Ishikawa (cell line): ENCODE measurements around the gene HEBP1.

Experiments
- CEBPB ChIP-seq: IDR thresholded peaks from 2 replicates; pipeline ENCODE4 v1.6.1; 2012
- CREB1 ChIP-seq: IDR thresholded peaks from 2 replicates; pipeline ENCODE4 v1.6.1; 2012; ENCODE audit warnings: low read depth
- EGR1 ChIP-seq: IDR thresholded peaks from 2 replicates; pipeline ENCODE4 v1.6.1; 2012
- EP300 ChIP-seq: IDR thresholded peaks from 2 replicates; pipeline ENCODE4 v1.6.1; 2012; ENCODE audit warnings: borderline replicate concordance
- FOXM1 ChIP-seq: IDR thresholded peaks from 2 replicates; pipeline ENCODE4 v1.6.1; 2012; ENCODE audit warnings: low read depth, borderline replicate concordance
- MAX ChIP-seq: IDR thresholded peaks from 2 replicates; pipeline ENCODE4 v1.6.1; 2012
- NFIC ChIP-seq: IDR thresholded peaks from 2 replicates; pipeline ENCODE4 v1.6.1; 2012
- RAD21 ChIP-seq: IDR thresholded peaks from 2 replicates; pipeline ENCODE4 v1.6.1; 2012; ENCODE audit warnings: low read depth
- TAF1 ChIP-seq: IDR thresholded peaks from 2 replicates; pipeline ENCODE4 v1.6.1; 2012; ENCODE audit warnings: low read depth, mild to moderate bottlenecking
- TCF12 ChIP-seq: IDR thresholded peaks from 2 replicates; pipeline ENCODE4 v1.6.1; 2012; ENCODE audit warnings: low read depth
- TEAD4 ChIP-seq: IDR thresholded peaks from 2 replicates; pipeline ENCODE4 v1.6.1; 2012
- YY1 ChIP-seq: IDR thresholded peaks from 2 replicates; pipeline ENCODE4 v1.6.1; 2012; ENCODE audit warnings: low read depth
- ZBTB7A ChIP-seq: IDR thresholded peaks from 2 replicates; pipeline ENCODE4 v1.6.1; 2012; ENCODE audit warnings: low read depth
- TF ChIP-seq, protein P1 (sequence below): IDR thresholded peaks from 2 replicates; pipeline ENCODE4 v1.6.1; 2012
- TF ChIP-seq, protein P2 (sequence below): IDR thresholded peaks from 2 replicates; pipeline ENCODE4 v1.6.1; 2012; ENCODE audit warnings: low read depth, mild to moderate bottlenecking

HEBP1 gene

GRCh38 chr12:13027508-13027907 lies 27.4 kb upstream of the HEBP1 start:
- TF ChIP-seq CEBPB (no peak), MAX (no peak), YY1 (no peak), NFIC (no peak), FOXM1 (no peak), TAF1 (no peak), TCF12 (no peak), EP300 (no peak), TEAD4 (no peak), EGR1 (no peak), ZBTB7A (no peak), CREB1 (no peak), RAD21 (no peak)
- TF ChIP-seq, protein P1, sequence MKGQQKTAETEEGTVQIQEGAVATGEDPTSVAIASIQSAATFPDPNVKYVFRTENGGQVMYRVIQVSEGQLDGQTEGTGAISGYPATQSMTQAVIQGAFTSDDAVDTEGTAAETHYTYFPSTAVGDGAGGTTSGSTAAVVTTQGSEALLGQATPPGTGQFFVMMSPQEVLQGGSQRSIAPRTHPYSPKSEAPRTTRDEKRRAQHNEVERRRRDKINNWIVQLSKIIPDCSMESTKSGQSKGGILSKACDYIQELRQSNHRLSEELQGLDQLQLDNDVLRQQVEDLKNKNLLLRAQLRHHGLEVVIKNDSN: no peak
- TF ChIP-seq, protein P2, sequence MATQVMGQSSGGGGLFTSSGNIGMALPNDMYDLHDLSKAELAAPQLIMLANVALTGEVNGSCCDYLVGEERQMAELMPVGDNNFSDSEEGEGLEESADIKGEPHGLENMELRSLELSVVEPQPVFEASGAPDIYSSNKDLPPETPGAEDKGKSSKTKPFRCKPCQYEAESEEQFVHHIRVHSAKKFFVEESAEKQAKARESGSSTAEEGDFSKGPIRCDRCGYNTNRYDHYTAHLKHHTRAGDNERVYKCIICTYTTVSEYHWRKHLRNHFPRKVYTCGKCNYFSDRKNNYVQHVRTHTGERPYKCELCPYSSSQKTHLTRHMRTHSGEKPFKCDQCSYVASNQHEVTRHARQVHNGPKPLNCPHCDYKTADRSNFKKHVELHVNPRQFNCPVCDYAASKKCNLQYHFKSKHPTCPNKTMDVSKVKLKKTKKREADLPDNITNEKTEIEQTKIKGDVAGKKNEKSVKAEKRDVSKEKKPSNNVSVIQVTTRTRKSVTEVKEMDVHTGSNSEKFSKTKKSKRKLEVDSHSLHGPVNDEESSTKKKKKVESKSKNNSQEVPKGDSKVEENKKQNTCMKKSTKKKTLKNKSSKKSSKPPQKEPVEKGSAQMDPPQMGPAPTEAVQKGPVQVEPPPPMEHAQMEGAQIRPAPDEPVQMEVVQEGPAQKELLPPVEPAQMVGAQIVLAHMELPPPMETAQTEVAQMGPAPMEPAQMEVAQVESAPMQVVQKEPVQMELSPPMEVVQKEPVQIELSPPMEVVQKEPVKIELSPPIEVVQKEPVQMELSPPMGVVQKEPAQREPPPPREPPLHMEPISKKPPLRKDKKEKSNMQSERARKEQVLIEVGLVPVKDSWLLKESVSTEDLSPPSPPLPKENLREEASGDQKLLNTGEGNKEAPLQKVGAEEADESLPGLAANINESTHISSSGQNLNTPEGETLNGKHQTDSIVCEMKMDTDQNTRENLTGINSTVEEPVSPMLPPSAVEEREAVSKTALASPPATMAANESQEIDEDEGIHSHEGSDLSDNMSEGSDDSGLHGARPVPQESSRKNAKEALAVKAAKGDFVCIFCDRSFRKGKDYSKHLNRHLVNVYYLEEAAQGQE: no peak

DNA sequence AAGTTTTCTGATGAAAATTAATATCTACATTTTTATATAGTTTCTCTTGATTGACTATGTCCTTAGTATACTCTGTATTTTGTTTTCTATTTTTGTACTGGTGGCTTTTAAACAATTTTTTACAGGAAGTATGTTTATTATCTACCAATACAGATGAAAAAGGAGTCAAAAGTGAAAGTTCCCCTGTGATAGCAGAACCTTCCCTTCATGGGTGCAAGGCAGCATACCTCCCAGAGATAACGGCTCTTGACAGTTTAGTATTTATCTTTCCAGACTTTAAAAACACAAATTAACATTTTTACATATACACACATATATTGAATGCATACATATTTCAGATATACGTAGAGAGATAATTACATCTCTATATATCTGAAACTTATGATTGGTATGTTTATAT lies 27.0 kb upstream of the HEBP1 start:
- no peak for TF ChIP-seq NFIC
- TF ChIP-seq TEAD4: no peak
- no peak for TF ChIP-seq YY1

- no peak for TF ChIP-seq RAD21
- no peak for TF ChIP-seq EP300
- TF ChIP-seq, protein P2: no peak
- TF ChIP-seq EGR1: no peak
- no peak for TF ChIP-seq CREB1
- no peak for TF ChIP-seq CEBPB
- TF ChIP-seq, protein P1: no peak
- no peak for TF ChIP-seq ZBTB7A
- TF ChIP-seq MAX: no peak
- no peak for TF ChIP-seq TAF1
- no peak for TF ChIP-seq FOXM1
- TF ChIP-seq TCF12: no peak
- TF ChIP-seq YY1: no peak
- TF ChIP-seq NFIC: no peak
- no peak for TF ChIP-seq TEAD4
Measured at GRCh38 chr12:13026286-13026685, 26.2 kb upstream of the HEBP1 start.

DNA sequence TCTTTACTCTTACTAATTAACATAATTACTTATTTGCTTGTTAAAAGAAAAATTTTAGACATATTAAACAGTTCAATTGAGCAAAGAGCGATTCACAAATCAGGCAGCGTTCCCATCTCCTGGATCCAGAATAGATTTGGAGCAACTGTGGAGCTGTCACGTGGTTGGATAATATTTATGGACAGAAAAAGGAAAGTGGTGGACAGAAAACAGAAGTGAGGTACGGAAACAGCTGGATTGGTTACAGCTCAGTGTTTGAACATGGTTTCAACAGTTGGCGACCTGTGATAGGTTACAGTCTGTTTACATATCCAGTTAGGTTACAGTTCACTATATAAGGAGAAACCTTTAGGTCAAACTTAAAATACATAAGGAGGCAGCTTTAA lies 24.5 kb upstream of the HEBP1 start:
- TF ChIP-seq YY1: no peak
- no peak for TF ChIP-seq EP300
- TF ChIP-seq, protein P2: no peak
- no peak for TF ChIP-seq TEAD4
- TF ChIP-seq ZBTB7A: no peak
- no peak for TF ChIP-seq CEBPB
- no peak for TF ChIP-seq RAD21
- TF ChIP-seq FOXM1: no peak
- TF ChIP-seq TAF1: no peak
- no peak for TF ChIP-seq TCF12
- no peak for TF ChIP-seq NFIC
- TF ChIP-seq, protein P1: no peak
- no peak for TF ChIP-seq MAX
